Left ventricle myocardium inferior (tissue), 1 donor: ENCODE data around the gene MPPE1. TPM values are rescaled to one million over a fixed set of nuclear protein-coding genes. Genes with fewer than 3 reads are reported as not detected.

Source experiments
- DNase-seq: peaks from one replicate; pipeline ENCODE4 v3.0.0-alpha.2; 2020
- H3K27ac ChIP-seq: fragments of 200-600 bp; replicated peaks from 2 replicates; pipeline ENCODE4 v1.8.0; 2021
- H3K27me3 ChIP-seq: fragments of 200-600 bp; 2 replicates; pipeline ENCODE4 v1.8.0; 2021; ENCODE audit warnings: low read depth
- H3K36me3 ChIP-seq: fragments of 200-600 bp; 2 replicates; pipeline ENCODE4 v1.8.0; 2021
- H3K4me1 ChIP-seq: fragments of 200-600 bp; 2 replicates; pipeline ENCODE4 v1.8.0; 2021
- H3K4me3 ChIP-seq: fragments of 200-600 bp; 2 replicates; pipeline ENCODE4 v1.8.0; 2021; ENCODE audit warnings: mild to moderate bottlenecking, moderate library complexity
- H3K9me3 ChIP-seq: fragments of 200-600 bp; replicated peaks from 2 replicates; pipeline ENCODE4 v1.8.0; 2021
- intact Hi-C: fragments of 100-400 bp; cut with micrococcal nuclease; formaldehyde crosslinking; loops from one replicate; pipeline ENCODE4 v1.11.0; 2022
- long read RNA-seq: library from polyadenylated mRNA; unstranded; transcript quantifications from one replicate; pipeline ENCODE4 v2.0.0, GENCODE V29; 2021
- total RNA-seq: library from RNA; stranded (reverse); fragmentation: NEBNext Ultra II Directional; extraction: Animal tissue kit (Norgen Biotek cat#: 25700); gene quantifications from one replicate; pipeline ENCODE4 v1.2.1, GENCODE V29; 2021
- TF ChIP-seq, protein P1 (sequence below): fragments of 200-600 bp; IDR thresholded peaks from 2 replicates; pipeline ENCODE4 v1.8.0; 2021; ENCODE audit warnings: antibody characterized with exemption, mild to moderate bottlenecking, borderline replicate concordance
- donor health status: DM: no; HTN: yes; CAD: no; lungs with severe emphysema.

MPPE1 gene, protein sequence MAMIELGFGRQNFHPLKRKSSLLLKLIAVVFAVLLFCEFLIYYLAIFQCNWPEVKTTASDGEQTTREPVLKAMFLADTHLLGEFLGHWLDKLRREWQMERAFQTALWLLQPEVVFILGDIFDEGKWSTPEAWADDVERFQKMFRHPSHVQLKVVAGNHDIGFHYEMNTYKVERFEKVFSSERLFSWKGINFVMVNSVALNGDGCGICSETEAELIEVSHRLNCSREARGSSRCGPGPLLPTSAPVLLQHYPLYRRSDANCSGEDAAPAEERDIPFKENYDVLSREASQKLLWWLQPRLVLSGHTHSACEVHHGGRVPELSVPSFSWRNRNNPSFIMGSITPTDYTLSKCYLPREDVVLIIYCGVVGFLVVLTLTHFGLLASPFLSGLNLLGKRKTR
- total RNA-seq: 35.2 TPM
- long read RNA-seq, full-length matches to known transcripts: 32 of 73 reads
- long read RNA-seq, partial matches to known transcripts: 2 of 73 reads
- long read RNA-seq, other reads (novel, unspliced or antisense): 39 of 73 reads

DNA sequence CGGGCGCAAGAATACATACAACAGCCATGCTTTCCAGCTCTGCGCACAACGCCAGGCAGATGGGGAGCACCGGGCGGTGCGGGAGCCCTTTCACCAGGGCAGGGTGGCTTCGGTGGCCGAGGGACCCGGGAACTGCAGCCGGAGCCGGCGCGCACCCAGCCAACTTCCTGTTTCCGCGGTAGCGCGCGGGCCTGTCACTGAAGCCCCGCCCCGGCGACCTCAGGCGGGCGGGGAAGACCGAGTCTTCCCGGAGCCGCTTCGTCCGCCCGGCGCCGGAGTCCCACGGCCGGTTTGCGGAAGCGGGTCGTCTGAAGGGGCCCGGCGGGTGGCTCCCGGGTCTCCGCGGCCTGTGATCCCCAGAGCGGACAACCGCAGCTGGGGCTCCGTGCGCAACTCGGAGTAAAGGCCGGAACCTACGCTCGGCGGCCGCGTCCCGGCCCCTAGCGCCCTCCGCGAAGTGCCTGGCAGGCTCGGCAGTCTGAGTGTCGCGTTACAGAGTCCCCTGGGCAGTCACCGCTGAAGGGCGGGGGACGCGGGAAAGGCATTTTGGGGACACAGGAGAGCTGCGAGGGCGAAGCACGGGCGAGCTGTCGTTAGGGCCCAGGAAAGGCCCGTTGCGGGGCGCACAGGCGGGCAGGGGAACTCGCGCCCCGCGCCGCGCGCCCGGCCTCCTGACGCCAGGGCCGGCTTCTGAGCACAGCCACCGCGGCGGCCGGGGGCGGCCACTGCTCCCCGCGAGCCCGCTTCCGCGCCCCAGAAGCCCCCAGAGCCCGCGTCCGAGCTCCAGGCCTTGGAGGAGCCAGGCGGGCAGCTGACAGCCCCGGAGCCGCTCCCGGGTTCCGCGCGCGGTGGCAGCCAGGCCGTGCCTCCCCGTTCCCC, at the start of gene MPPE1:
MPPE1 (minus strand) TSS at position 136 of the 879 bp plus-strand sequence. CDS start 11,053 bp downstream, outside the sequence.
- H3K36me3 ChIP-seq: peaks cover 24% of the 10 kb centered on the region
- peak within 1 kb of the TSS; percentile 90 for H3K4me3 ChIP-seq
- H3K4me1 ChIP-seq: peaks cover 44% of the 10 kb centered on the region
- intact Hi-C loops: no loop called here
- TF ChIP-seq, protein P1, sequence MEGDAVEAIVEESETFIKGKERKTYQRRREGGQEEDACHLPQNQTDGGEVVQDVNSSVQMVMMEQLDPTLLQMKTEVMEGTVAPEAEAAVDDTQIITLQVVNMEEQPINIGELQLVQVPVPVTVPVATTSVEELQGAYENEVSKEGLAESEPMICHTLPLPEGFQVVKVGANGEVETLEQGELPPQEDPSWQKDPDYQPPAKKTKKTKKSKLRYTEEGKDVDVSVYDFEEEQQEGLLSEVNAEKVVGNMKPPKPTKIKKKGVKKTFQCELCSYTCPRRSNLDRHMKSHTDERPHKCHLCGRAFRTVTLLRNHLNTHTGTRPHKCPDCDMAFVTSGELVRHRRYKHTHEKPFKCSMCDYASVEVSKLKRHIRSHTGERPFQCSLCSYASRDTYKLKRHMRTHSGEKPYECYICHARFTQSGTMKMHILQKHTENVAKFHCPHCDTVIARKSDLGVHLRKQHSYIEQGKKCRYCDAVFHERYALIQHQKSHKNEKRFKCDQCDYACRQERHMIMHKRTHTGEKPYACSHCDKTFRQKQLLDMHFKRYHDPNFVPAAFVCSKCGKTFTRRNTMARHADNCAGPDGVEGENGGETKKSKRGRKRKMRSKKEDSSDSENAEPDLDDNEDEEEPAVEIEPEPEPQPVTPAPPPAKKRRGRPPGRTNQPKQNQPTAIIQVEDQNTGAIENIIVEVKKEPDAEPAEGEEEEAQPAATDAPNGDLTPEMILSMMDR: peak; percentile 4
- no peaks in the 10 kb centered on the region for H3K9me3 ChIP-seq
- DNase-seq: peak; percentile 93
- no peaks in the 10 kb centered on the region for H3K27me3 ChIP-seq
- peak within 1 kb of the TSS; percentile 99 for H3K27ac ChIP-seq

DNA sequence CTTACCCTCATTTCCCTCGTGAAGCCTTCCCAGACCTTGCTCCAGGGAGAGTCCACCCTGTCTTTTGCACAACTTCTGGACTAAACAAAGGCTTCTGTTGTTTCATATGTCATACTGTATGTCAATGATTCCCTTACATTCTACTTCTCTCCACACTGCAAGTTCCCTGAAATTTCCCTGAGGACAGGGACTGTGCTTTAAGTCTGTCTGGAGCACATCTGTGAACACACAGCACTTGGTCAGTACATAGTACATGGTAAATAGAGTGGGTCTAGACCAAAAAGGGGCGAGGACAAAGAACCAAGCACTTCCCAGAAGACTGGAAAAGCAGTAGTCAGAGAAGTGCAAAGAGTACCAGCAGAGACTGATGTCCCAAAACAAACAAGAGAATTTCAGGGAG, 49.5 kb upstream of the MPPE1 start:
- no peak overlapping the region for H3K27ac ChIP-seq
- H3K4me3 ChIP-seq: no peak overlapping the region
- no peaks in the 10 kb centered on the region for H3K27me3 ChIP-seq
- no peaks in the 10 kb centered on the region for H3K36me3 ChIP-seq
- H3K9me3 ChIP-seq: peaks cover 13% of the 10 kb centered on the region
- no peaks in the 10 kb centered on the region for H3K4me1 ChIP-seq
- no peak for DNase-seq
- intact Hi-C loops: no loop called here
- TF ChIP-seq, protein P1: no peak

DNA sequence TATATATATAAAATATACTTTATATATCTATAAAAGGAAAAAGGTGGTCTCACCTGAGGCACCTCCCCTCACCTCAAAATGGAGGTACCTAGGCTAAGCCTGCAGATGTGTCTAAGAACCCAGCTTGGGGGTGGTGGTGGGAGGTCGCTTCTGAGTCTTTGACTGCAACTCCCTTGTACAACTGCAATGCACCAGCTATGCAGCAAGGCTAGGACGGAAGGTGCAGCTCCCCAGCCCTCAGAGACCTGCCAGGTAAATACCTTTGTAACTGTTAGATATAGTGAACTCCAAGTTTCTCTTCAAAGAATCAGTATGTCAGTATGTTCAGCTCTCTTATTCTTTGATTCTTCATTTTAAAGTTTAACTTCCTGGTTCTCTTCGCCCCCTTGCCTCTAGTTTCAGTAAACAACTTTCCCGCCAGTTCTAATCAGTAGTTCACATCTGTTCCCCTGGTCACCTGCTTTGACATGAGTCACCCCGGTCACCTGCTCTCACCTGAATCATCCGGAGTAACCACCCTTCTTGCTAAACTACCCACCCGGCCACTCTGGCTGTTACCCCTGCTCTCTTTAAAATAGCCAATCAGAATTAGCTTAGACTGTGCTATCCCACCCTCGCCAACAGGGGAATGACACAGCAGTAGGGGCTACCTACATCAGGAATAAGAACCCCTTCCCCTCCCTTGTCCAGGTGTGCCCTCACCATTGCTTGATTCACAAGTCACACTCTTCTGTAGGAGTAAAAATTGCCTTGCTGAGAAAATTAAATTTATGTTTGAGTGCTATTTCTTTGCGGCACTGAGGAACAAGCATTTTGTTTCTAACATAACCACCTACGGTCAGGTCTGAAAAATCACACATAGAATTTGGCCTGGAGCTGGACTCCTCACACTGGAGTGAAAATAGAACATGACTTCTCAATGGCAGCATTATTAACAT, 48.5 kb upstream of the MPPE1 start:
- Histone ChIP-seq H3K4me3 (no peak overlapping the region), H3K27me3 (no peaks in the 10 kb centered on the region), H3K36me3 (no peaks in the 10 kb centered on the region), H3K27ac (no peak overlapping the region), H3K9me3 (peaks cover 13% of the 10 kb centered on the region), H3K4me1 (no peaks in the 10 kb centered on the region)
- intact Hi-C loops: no loop called here
- TF ChIP-seq, protein P1: no peak
- DNase-seq: no peak

DNA sequence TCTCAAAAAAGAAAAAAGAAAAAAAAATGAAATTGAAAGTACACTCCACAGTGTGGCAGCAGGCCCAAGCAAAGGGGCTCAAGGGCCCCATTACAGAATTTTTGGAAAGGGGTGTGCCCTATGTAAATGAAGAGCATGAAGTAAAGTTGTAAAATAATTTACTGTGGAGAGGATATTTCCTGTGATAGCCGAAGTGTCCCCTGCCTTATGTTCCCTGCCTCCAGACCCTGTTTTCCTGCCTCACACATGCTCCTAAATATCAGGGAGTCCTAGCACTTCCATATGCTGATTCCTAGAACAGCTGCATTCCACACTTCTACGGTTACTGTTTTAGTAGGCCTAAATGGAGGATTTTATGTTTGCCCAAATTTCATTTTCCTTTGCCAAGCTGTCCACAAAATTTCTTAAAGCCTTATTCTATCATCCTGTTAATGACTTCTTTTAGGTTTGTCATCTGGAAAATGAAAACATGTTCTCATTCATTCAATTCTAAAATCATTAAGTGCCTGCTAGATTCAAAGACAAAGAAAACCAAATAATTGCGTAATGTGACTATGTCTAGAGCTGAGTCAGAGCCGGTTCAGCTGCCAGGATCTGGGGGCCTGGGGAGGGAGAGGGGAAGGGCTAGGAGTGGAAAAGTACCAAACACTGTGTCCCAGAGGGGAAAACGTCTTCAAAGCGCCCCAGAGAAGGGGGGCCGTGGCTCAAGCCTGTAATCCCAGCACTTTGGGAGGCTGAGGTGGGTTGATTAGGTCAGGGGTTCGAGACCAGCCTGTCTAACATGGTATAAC, 47.3 kb upstream of the MPPE1 start:
- no peak overlapping the region for H3K27ac ChIP-seq
- no peaks in the 10 kb centered on the region for H3K4me1 ChIP-seq
- H3K4me3 ChIP-seq: no peak overlapping the region
- H3K9me3 ChIP-seq: peaks cover 13% of the 10 kb centered on the region
- no peaks in the 10 kb centered on the region for H3K36me3 ChIP-seq
- TF ChIP-seq, protein P1: no peak
- H3K27me3 ChIP-seq: no peaks in the 10 kb centered on the region
- intact Hi-C loops: no loop called here
- DNase-seq: no peak
